Glomerular visceral epithelial cell (primary cell): Measurements from ENCODE around the gene KIAA1217.
A peak's percentile ranks its signal among the peaks of the same experiment; 100 is the strongest.

Experiments
- DNase-seq: peaks from one replicate; pipeline ENCODE4 v3.0.0-alpha.2; 2016; ENCODE audit errors: extremely low spot score

The KIAA1217 gene

GRCh38 chr10:24367688-24368087 lies 158.8 kb downstream of the KIAA1217 start:
- DNase-seq = no peak

- DNase-seq = no peak
Observed at GRCh38 chr10:24370877-24371276, 161.9 kb downstream of the KIAA1217 start.

DNA sequence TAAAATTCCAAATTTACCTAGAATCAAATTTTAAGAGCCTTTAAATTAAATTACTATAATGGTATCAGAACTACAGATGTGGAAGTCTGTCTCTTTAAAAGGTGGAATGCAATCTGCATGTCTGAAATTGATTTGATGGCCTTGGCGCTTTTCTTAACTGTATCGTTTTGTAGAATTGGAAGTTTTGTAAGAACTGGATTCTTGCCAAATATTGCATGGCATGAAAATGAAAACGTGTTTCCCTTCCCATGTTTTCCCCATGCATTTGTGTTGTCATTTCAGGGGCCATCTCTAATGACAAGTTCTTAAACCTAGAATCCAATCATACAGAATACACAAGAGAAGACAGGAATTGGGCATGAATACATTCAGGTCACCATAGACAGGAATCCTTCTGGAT lies 162.5 kb downstream of the KIAA1217 start:
- DNase-seq = no peak

- no peak for DNase-seq
Observed at GRCh38 chr10:24374134-24374915, 165.4 kb downstream of the KIAA1217 start.

- DNase-seq = no peak
Observed at GRCh38 chr10:24375510-24375909, 166.6 kb downstream of the KIAA1217 start.

DNA sequence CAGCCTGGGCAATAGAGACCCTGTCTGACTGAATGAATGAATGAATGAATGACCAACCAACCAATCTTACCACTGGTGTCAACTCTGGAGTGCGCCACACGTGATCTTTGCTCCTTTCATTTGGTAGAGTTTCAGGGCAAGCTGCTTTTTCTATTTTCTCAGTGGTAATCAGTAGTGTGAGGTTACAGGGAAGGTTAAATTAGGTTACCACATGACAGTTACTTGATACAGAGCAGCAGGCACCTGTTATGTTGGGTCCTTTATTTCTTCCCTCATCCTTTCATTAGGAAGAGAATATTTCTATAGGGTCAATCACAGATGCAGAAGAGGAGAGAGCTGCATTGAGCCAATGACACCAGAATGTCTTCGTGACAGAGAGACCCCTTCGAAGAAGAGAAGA lies 167.8 kb downstream of the KIAA1217 start:
- DNase-seq = no peak

- DNase-seq = no peak
Observed at GRCh38 chr10:24378126-24378920, 169.4 kb downstream of the KIAA1217 start.

- no peak for DNase-seq
Observed at GRCh38 chr10:24381235-24382010, 172.5 kb downstream of the KIAA1217 start.

DNA sequence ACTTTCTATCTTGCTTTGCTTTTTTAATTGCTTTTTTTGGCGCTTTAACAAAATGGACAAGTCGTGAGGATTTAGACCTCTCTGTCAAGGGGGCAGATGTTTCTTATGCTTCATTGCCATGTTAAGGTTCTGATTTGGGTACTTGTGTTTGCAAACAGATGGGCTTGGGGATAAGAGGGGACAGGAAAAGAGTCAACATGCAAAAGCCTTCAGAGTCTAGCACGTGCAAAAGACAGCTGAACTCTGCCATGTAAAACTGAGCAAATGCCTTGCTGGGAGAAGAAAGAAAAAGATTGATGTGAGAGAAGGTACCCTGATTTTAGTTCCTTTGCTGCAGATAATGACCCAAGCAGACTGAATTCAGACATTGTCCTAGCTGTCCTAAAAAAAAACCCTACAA lies 173.1 kb downstream of the KIAA1217 start:
- DNase-seq = no peak

DNA sequence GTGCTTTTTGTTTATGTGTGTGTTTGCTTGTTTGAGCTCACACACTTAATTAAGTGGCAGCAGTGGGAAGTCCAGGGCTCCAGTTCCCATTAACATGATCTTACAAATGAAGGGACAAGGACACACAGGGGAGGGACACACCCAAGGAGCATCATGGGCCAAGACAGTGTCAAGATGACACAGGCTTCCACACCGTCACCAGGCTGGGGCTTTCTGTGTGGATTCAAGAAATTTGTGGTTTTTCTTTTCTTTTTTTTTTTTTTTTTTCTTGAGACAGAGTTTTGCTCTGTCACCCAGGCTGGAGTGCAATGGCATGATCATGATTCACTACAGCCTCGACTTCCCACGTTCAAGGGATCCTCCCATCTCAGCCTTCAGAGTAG lies 173.6 kb downstream of the KIAA1217 start:
- no peak for DNase-seq

DNA sequence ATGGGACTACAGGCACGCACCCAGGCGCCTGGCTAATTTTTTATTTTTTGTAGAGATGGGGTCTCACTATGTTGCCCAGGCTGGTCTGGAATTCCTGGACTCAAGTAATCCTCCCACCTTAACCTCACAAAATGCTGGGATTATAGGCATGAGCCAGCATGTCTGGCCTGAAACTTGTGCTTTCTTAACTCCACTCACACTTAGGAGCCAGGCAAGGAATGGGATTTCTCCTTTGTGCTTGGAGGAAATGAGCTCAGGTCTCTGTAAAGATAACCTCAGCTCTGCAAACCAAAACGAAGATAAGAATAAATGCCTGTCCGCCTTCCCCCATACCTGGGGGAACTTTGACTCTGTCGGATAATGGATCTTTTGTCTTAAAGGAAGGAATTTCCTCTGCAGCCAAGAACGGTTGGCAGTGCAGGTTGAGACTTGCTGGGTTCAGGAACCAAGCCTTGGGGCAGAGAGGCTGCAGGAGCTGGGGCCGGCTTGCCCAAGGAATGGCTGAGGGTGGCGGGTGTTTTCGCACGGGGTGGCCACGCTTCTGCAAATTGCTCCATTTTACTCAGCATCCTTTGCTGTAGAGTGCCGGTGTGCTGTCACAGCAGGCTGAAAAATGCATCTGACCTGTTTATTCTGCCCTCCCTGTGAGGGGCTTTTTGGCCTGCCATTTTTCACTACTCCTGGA lies 174.2 kb downstream of the KIAA1217 start:
- no peak for DNase-seq

DNA sequence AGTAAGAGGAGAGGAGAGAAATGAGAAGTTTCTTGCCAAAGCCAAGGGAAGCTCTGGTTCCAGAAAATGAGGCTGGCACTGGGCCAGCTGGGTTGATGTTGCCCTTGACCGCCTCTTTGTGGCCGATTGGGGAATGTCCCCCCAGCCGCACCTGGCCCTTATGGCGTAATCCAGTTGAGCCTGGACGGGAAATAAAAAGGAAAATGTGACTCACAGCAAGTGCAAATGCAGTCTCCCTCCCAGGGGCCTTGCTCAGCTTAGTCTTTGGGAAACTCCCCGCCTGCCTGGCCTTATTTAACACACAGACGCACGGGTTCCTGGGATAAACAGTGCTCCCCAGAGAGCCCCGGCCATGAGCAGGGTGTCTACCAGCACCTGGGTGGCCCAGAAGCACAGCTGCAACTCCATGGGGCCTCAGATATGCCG lies 174.8 kb downstream of the KIAA1217 start:
- DNase-seq = peak; percentile 98

DNA sequence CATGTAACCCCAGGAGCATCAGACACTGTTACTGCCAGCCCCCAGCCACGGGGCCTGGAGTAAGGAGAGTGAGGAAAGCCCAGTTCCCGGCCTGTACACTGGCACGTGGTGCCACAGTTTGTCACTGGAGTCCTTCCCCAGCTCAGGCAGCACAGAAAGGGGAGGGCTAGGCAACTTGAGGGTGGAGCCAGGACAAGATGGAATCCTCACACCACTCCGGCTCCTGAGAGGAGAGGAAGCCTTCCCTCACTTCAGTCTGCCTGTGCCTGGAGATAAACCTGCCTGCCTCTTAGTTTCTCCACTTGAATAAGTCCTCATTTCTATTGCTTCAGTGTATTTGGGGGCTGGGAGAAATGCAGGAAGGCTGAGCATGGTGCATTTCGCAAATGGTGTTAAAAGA lies 176.0 kb downstream of the KIAA1217 start:
- no peak for DNase-seq

DNA sequence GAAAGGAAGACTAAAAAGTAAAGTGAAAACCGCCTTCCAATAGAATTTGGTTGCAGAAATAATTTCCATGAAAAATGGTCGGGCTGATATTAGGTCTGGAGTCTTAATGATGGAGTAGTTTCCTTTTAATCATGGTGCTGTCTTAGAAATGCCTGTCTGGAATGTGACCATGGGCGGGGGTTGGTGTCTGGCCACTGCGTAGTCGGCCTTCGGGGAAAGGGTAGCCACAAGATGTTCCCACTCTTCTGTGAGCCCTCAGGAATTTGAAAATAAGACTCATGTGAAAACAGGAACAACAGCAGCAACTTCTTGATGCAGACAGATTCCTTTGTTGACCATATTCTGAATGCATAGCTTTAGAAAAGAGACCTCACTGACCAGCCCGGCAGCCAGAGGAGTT lies 176.8 kb downstream of the KIAA1217 start:
- DNase-seq = no peak

DNA sequence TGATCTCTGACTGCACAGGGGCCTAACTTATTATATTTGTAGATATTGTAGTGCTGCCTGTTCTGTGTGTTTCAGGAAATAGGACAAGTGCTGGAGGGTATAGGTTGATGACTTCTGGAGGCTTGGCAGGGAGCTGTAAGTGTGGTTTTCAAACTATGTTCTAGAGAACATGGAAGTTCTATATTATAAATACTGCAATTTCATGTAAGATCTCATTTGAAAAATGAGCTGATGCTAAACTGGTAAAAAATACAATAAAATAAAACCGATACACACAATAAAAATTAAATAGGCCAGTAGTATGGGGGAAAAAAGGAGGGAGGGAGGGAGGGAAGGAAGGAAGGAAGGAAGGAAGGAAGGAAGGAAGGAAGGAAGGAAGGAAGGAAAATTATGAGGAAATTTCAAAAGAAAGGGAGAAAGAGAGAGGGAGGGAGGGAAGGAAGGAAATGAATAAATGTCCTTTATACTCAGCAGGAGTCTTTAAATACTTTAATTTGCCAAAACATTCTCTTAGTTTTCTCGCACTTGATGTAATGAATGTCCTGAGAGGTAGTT lies 181.3 kb downstream of the KIAA1217 start:
- DNase-seq = no peak

GRCh38 chr10:24390746-24391145 lies 181.8 kb downstream of the KIAA1217 start:
- DNase-seq = no peak

DNA sequence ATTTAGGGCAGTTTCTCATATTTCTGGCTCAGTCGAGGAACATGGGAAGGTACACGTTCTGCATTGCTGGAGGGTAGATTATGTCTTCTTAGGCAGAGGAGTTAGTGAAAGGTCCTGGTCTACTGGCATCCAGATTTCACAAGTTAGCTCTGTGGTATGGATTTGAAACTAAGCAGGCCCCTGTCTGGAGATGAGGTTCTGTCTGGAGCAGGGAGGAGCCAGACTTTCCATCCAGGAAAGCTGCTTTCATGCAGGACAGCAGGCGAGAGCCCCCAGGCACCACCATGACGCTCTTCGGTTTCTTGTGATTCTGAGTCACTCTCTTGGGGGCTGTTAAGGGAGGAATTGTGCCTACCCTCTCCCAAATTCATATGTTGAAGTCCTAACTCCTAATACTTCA lies 184.3 kb downstream of the KIAA1217 start:
- DNase-seq = no peak

DNA sequence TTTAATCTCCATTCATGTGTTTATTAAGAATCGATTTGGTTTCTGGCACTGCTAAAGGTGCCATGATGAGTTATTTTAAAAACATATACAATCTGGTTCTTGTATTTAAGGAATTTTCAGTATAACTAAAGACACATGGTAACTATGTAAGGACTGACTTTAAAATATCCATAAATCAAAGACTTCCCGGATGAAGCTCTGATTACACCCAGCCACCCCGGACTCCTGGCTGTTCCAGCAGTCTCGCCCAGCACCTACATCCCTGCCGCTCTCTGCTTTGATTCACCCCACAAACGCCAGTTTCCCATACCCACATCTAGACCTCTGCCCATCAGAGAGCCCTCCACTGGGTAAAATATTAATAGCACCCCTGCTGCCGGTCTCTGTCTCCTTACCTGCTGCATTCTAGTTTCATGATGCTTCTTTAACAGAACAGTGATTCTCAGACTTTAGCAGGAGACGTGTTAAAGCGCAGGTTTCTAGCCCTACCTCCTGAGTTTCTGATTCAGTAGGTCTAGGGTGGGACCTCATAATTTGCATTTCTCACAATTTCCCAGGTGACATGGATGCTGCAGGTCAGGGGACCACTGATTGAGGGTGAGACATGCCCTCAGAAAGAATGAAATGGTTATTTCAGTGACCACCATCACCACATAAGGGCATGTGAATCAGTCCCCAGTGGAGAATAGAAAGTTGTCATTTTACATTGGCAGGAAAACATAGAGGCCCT lies 185.7 kb downstream of the KIAA1217 start:
- DNase-seq = no peak

- no peak for DNase-seq
Observed at GRCh38 chr10:24396396-24396795, 187.5 kb downstream of the KIAA1217 start.

- DNase-seq = no peak
Observed at GRCh38 chr10:24397662-24398061, 188.7 kb downstream of the KIAA1217 start.

DNA sequence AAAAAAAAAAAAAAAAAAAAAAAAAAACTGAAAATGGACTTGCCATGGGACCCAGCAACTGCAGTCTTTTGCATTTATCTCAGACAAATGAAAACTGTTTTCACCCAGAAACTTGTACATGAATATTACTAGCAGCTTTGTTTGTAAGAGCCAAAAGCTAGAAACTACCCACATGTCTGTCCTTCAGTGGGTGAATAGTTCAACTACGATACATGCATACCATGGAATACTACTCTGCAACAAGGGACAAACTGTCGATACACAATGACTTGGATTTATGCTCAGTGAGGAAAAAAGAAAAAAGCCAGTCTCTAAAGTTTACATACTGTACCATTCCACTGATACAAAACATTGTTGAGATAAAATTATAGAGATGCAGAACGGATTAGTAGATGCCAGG lies 195.6 kb downstream of the KIAA1217 start:
- no peak for DNase-seq
